ENCODE data around the gene CCDC187. TPM values are rescaled to one million over a fixed set of nuclear protein-coding genes. Genes with fewer than 3 reads are reported as not detected.

CCDC187 gene
- total RNA-seq, 1 experiment from 2014 or later: 0.04 TPM

- Mint-ChIP-seq H3K4me1 (no peaks in the 10 kb centered on the region), H3K36me3 (no peaks in the 10 kb centered on the region), H3K27ac (no peak overlapping the region), H3K27me3 (ENCODE audit: low read depth) (no peaks in the 10 kb centered on the region), H3K9me3 (no peaks in the 10 kb centered on the region), H3K4me3 (peak overlapping the region; percentile 47)
- ChIA-PET CTCF (interaction anchor here (0.6 to 3.3 kb wide), 9 partner anchors 10 to 171 kb away, joined by 3 to 33 read pairs (median 4); partner anchors contain the start of gene DNLZ), POLR2A (interaction anchor here (1.3 kb wide), 1 partner anchor 21 kb away, joined by 3 read pairs; no protein-coding TSS in a partner anchor)
- ATAC-seq (no peak), DNase-seq (ENCODE audit: low spot score) (no peak)
- TF ChIP-seq NR1H2 (CRISPR knock-in tag; IDR thresholded peaks at IDR 0.05) (no peak), HMGA2 (CRISPR knock-in tag; IDR thresholded peaks at IDR 0.05) (no peak), NR2C2 (CRISPR knock-in tag; IDR thresholded peaks at IDR 0.05) (no peak), SOX15 (CRISPR knock-in tag; IDR thresholded peaks at IDR 0.05) (no peak), ZNF512 (CRISPR knock-in tag; IDR thresholded peaks at IDR 0.05; ENCODE audit: borderline replicate concordance) (no peak), FOXJ3 (CRISPR knock-in tag; IDR thresholded peaks at IDR 0.05; ENCODE audit: borderline replicate concordance) (no peak), ZSCAN18 (CRISPR knock-in tag; IDR thresholded peaks at IDR 0.05) (no peak)
Observed at GRCh38 chr9:136341769-136342168, 37.9 kb upstream of the CCDC187 start.

DNA sequence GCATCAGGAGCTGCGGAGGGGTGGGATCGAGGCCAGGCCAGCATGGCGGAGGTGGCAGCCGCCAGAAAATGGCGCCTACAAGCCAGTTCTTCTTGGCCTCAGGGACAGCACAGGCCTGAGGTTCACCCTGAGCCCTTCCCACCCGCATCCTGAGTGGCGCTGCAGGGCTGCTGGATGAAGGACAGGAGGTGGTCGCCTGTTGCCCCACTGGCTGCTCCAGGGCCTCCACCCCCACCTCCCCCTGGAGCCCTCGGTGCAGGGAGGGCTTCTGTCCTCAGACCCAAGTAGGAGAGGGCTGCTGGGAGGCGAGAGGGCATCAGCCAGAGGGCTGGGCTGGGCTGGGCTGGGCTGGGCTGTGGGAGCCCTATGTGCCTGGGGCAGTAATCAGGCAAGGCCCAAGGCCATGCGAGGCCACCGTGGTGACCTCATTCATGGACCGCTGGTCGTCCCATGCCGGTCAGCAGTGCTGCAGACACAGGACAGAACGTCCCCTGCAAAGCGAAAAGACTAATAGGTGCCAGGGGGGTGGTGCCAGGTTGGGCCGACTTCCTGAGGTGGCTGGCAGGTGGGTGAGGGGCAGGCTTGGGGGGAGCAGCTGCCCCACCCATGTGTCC, 37.3 kb upstream of the CCDC187 start:
- Mint-ChIP-seq H3K9me3 (no peaks in the 10 kb centered on the region), H3K4me1 (no peaks in the 10 kb centered on the region), H3K27ac (no peak overlapping the region), H3K36me3 (no peaks in the 10 kb centered on the region), H3K27me3 (ENCODE audit: low read depth) (no peaks in the 10 kb centered on the region), H3K4me3 (no peak overlapping the region)
- ChIA-PET CTCF (interaction anchor here (0.7 to 2.1 kb wide), 3 partner anchors 15 to 25 kb away, joined by 3 to 8 read pairs (median 6); no protein-coding TSS in a partner anchor), POLR2A (no interaction called here)
- no peak for DNase-seq (ENCODE audit: low spot score)
- no peak for ATAC-seq
- TF ChIP-seq TEAD1 (CRISPR knock-in tag; IDR thresholded peaks at IDR 0.05) (no peak), ETV6 (CRISPR knock-in tag; IDR thresholded peaks at IDR 0.05) (no peak), NR2C2 (CRISPR knock-in tag; IDR thresholded peaks at IDR 0.05) (no peak), ATF1 (CRISPR knock-in tag; IDR thresholded peaks at IDR 0.05) (no peak), NR3C1 (CRISPR knock-in tag; conservative IDR thresholded peaks at IDR 0.05; ENCODE audit: low read depth) (no peak), ATF6 (CRISPR knock-in tag; IDR thresholded peaks at IDR 0.05) (no peak), FOXP1 (CRISPR knock-in tag; IDR thresholded peaks at IDR 0.05; ENCODE audit: borderline replicate concordance) (no peak), MLX (CRISPR knock-in tag; IDR thresholded peaks at IDR 0.05) (no peak), NFE2L1 (CRISPR knock-in tag; IDR thresholded peaks at IDR 0.05) (no peak), ZNF396 (CRISPR knock-in tag; IDR thresholded peaks at IDR 0.05; ENCODE audit: borderline replicate concordance) (no peak), GABPB1 (CRISPR knock-in tag; IDR thresholded peaks at IDR 0.05) (no peak), ZNF263 (CRISPR knock-in tag; IDR thresholded peaks at IDR 0.05; ENCODE audit: low read depth) (no peak)
- TF ChIP-seq, protein P1, sequence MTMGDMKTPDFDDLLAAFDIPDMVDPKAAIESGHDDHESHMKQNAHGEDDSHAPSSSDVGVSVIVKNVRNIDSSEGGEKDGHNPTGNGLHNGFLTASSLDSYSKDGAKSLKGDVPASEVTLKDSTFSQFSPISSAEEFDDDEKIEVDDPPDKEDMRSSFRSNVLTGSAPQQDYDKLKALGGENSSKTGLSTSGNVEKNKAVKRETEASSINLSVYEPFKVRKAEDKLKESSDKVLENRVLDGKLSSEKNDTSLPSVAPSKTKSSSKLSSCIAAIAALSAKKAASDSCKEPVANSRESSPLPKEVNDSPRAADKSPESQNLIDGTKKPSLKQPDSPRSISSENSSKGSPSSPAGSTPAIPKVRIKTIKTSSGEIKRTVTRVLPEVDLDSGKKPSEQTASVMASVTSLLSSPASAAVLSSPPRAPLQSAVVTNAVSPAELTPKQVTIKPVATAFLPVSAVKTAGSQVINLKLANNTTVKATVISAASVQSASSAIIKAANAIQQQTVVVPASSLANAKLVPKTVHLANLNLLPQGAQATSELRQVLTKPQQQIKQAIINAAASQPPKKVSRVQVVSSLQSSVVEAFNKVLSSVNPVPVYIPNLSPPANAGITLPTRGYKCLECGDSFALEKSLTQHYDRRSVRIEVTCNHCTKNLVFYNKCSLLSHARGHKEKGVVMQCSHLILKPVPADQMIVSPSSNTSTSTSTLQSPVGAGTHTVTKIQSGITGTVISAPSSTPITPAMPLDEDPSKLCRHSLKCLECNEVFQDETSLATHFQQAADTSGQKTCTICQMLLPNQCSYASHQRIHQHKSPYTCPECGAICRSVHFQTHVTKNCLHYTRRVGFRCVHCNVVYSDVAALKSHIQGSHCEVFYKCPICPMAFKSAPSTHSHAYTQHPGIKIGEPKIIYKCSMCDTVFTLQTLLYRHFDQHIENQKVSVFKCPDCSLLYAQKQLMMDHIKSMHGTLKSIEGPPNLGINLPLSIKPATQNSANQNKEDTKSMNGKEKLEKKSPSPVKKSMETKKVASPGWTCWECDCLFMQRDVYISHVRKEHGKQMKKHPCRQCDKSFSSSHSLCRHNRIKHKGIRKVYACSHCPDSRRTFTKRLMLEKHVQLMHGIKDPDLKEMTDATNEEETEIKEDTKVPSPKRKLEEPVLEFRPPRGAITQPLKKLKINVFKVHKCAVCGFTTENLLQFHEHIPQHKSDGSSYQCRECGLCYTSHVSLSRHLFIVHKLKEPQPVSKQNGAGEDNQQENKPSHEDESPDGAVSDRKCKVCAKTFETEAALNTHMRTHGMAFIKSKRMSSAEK (CRISPR knock-in tag; IDR thresholded peaks at IDR 0.05; ENCODE audit: borderline replicate concordance): no peak
- TF ChIP-seq, protein P2, sequence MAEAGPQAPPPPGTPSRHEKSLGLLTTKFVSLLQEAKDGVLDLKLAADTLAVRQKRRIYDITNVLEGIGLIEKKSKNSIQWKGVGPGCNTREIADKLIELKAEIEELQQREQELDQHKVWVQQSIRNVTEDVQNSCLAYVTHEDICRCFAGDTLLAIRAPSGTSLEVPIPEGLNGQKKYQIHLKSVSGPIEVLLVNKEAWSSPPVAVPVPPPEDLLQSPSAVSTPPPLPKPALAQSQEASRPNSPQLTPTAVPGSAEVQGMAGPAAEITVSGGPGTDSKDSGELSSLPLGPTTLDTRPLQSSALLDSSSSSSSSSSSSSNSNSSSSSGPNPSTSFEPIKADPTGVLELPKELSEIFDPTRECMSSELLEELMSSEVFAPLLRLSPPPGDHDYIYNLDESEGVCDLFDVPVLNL (CRISPR knock-in tag; IDR thresholded peaks at IDR 0.05; ENCODE audit: borderline replicate concordance, low read depth): no peak
